Measurements from ENCODE around the gene CFAP45.

GRCh38 chr1:159828176-159828575, 71.8 kb downstream of the CFAP45 start:
- TF ChIP-seq CTCF (IDR thresholded peaks at IDR 0.05): no peak
- TF ChIP-seq POLR2A (IDR thresholded peaks at IDR 0.05): no peak
